H1 (cell line): ENCODE measurements around the gene REG4. TPM values are rescaled to one million over a fixed set of nuclear protein-coding genes. Genes with fewer than 3 reads are reported as not detected.

Experiments
- CTCF ChIA-PET: fragments of 300-600 bp; sonication (Branson Sonifier 250); formaldehyde crosslinking; loops from one replicate; lab custom pipeline; 2021; ENCODE audit not compliant: partially characterized antibody; lab: Charles Lee
- POLR2A ChIA-PET: fragments of 300-600 bp; sonication (Branson Sonifier 250); formaldehyde crosslinking; loops from one replicate; lab custom pipeline; 2021; ENCODE audit warnings: inconsistent platforms; ENCODE audit not compliant: partially characterized antibody; lab: Charles Lee
- DNase-seq, 2 experiments: peaks; one replicate each; pipeline versions ENCODE4 v3.0.0 to v3.0.0-alpha.2; 2010 to 2022; ENCODE audit warnings: low spot score in 2 of 2, low read depth in 1 of 2, mixed read lengths in 1 of 2
- FAIRE-seq: peaks from 2 replicates; lab custom pipeline; 2011; peaks lifted over from hg19 to GRCh38; lab: Jason Lieb, UNC
- H2AFZ ChIP-seq: 2 replicates; pipeline ENCODE4 v1.8.1; 2012; ENCODE audit warnings: low read length, inconsistent platforms
- H2AK5ac ChIP-seq: 2 replicates; pipeline ENCODE4 v1.6.1; 2013; ENCODE audit warnings: low read depth, low read length
- H2BK120ac ChIP-seq: replicated peaks from 2 replicates; pipeline ENCODE3; 2013; ENCODE audit warnings: low read depth, low read length, inconsistent platforms
- H2BK12ac ChIP-seq: 2 replicates; pipeline ENCODE4 v1.6.1; 2013; ENCODE audit warnings: low read depth, low read length
- H2BK15ac ChIP-seq: 2 replicates; pipeline ENCODE4 v1.6.1; 2013; ENCODE audit warnings: low read length
- H2BK20ac ChIP-seq: 2 replicates; pipeline ENCODE4 v1.6.1; 2013; ENCODE audit warnings: low read length
- H2BK5ac ChIP-seq: 2 replicates; pipeline ENCODE4 v1.6.1; 2013; ENCODE audit warnings: low read depth, low read length
- H3K14ac ChIP-seq: 2 replicates; pipeline ENCODE4 v1.6.1; 2013; ENCODE audit warnings: inconsistent platforms; ENCODE audit not compliant: insufficient read length
- H3K18ac ChIP-seq: 2 replicates; pipeline ENCODE4 v1.6.1; 2013; ENCODE audit warnings: low read length; ENCODE audit errors: extremely low read depth
- H3K23ac ChIP-seq: 2 replicates; pipeline ENCODE4 v1.6.1; 2013; ENCODE audit warnings: inconsistent platforms; ENCODE audit not compliant: insufficient read length
- H3K23me2 ChIP-seq: 2 replicates; pipeline ENCODE4 v1.6.1; 2013; ENCODE audit warnings: low read depth, low read length
- H3K27ac ChIP-seq: 2 replicates; pipeline ENCODE4 v1.6.1; 2011; ENCODE audit warnings: low read depth, low read length, inconsistent platforms
- H3K27me3 ChIP-seq, 4 experiments: replicated peaks in 1 of 4; 1 replicate in 1 of 4; 2 replicates in 3 of 4; pipeline versions ENCODE4 v1.6.1 to v1.8.1; 2011 to 2013; ENCODE audit warnings: low read length in 3 of 4, mild to moderate bottlenecking in 3 of 4, inconsistent platforms in 2 of 4, mixed read lengths in 2 of 4, moderate library complexity in 1 of 4; ENCODE audit not compliant: control insufficient read depth in 3 of 4, insufficient read depth in 3 of 4; ENCODE audit errors: extremely low read depth in 1 of 4
- H3K36me3 ChIP-seq, 4 experiments: 2 replicates each; pipeline versions ENCODE4 v1.6.1 to v1.8.1; 2011 to 2013; ENCODE audit warnings: mild to moderate bottlenecking in 4 of 4, low read length in 3 of 4, moderate library complexity in 2 of 4, control low read depth in 1 of 4, inconsistent platforms in 1 of 4; ENCODE audit not compliant: insufficient read depth in 4 of 4, control insufficient read depth in 2 of 4
- H3K4ac ChIP-seq: replicated peaks from 2 replicates; pipeline ENCODE3; 2013; ENCODE audit warnings: low read length, low read depth, mixed read lengths, inconsistent platforms; ENCODE audit not compliant: insufficient read length
- H3K4me1 ChIP-seq, 4 experiments: replicated peaks in 1 of 4; 1 replicate in 1 of 4; 2 replicates in 3 of 4; pipeline versions ENCODE4 v1.6.1 to v1.8.1; 2011 to 2013; ENCODE audit warnings: low read length in 3 of 4, inconsistent platforms in 2 of 4, mixed read lengths in 1 of 4; ENCODE audit not compliant: insufficient read depth in 4 of 4, control insufficient read depth in 3 of 4
- H3K4me2 ChIP-seq, 2 experiments: 2 replicates each; pipeline versions ENCODE4 v1.6.1 to v1.8.1; 2011 to 2013; ENCODE audit warnings: low read depth in 2 of 2, low read length in 2 of 2, control low read depth in 1 of 2, inconsistent platforms in 1 of 2, mild to moderate bottlenecking in 1 of 2; ENCODE audit not compliant: insufficient read depth in 1 of 2
- H3K4me3 ChIP-seq, 4 experiments: fragments of 200-600, 300-600 bp in 1 of 4; sonication (generic), shearing (Covaris generic), sonication (Bioruptor Twin) in 1 of 4; 2 replicates each; pipeline versions ENCODE4 v1.5.1 to v1.8.1; 2011 to 2016; ENCODE audit warnings: low read length in 4 of 4, low read depth in 3 of 4, control low read depth in 2 of 4, inconsistent platforms in 2 of 4, mild to moderate bottlenecking in 2 of 4, mixed read lengths in 1 of 4, moderate library complexity in 1 of 4; ENCODE audit not compliant: insufficient read depth in 2 of 4; ENCODE audit errors: extremely low read depth in 1 of 4
- H3K56ac ChIP-seq: replicated peaks from 2 replicates; pipeline ENCODE3; 2013; ENCODE audit warnings: low read depth, mild to moderate bottlenecking, mixed read lengths, low read length, inconsistent platforms; ENCODE audit not compliant: insufficient read length
- H3K79me1 ChIP-seq: 2 replicates; pipeline ENCODE4 v1.6.1; 2013; ENCODE audit warnings: low read depth, low read length, control low read depth
- H3K79me2 ChIP-seq, 2 experiments: 2 replicates each; pipeline versions ENCODE4 v1.6.1 to v1.8.1; 2012 to 2013; ENCODE audit warnings: low read length in 2 of 2, mild to moderate bottlenecking in 2 of 2, inconsistent platforms in 1 of 2; ENCODE audit not compliant: insufficient read depth in 2 of 2, control insufficient read depth in 1 of 2
- H3K9ac ChIP-seq, 4 experiments: replicated peaks in 1 of 4; 1 replicate in 1 of 4; 2 replicates in 3 of 4; pipeline versions ENCODE4 v1.6.1 to v1.8.1; 2011 to 2013; ENCODE audit warnings: low read depth in 3 of 4, low read length in 3 of 4, control low read depth in 2 of 4, mild to moderate bottlenecking in 2 of 4, moderate library complexity in 2 of 4, inconsistent platforms in 1 of 4; ENCODE audit errors: extremely low read depth in 1 of 4
- H3K9me3 ChIP-seq, 2 experiments: 2 replicates each; pipeline versions ENCODE4 v1.6.1 to v1.8.1; 2012 to 2013; ENCODE audit warnings: mild to moderate bottlenecking in 2 of 2, moderate library complexity in 2 of 2, control low read depth in 1 of 2, inconsistent platforms in 1 of 2, low read depth in 1 of 2, low read length in 1 of 2, mixed read lengths in 1 of 2; ENCODE audit not compliant: insufficient read depth in 2 of 2
- H4K20me1 ChIP-seq, 2 experiments: replicated peaks in 1 of 2; 2 replicates each; pipeline versions ENCODE3 to v1.8.1; 2011 to 2013; ENCODE audit warnings: inconsistent platforms in 2 of 2, low read length in 2 of 2, mild to moderate bottlenecking in 1 of 2; ENCODE audit not compliant: insufficient read depth in 2 of 2, control insufficient read depth in 1 of 2
- H4K5ac ChIP-seq: 2 replicates; pipeline ENCODE4 v1.6.1; 2013; ENCODE audit warnings: low read length, low read depth, mixed read lengths, inconsistent platforms; ENCODE audit not compliant: insufficient read length
- H4K8ac ChIP-seq: 2 replicates; pipeline ENCODE4 v1.8.0; 2013; ENCODE audit warnings: mild to moderate bottlenecking, moderate library complexity, low read length, inconsistent platforms; ENCODE audit not compliant: insufficient read depth; ENCODE audit errors: extremely low read depth
- H4K91ac ChIP-seq: replicated peaks from 2 replicates; pipeline ENCODE3; 2013; ENCODE audit warnings: low read length, mixed read lengths, inconsistent platforms; ENCODE audit not compliant: insufficient read length
- BCL11A ChIP-seq, 2 experiments: IDR thresholded peaks; one replicate each; pipeline ENCODE4 v1.6.1; 2011; ENCODE audit warnings: low read depth in 2 of 2, low read length in 2 of 2, mild to moderate bottlenecking in 2 of 2
- CTBP2 ChIP-seq: IDR thresholded peaks from 2 replicates; pipeline ENCODE4 v1.7.0; 2011; ENCODE audit warnings: borderline replicate concordance, mild to moderate bottlenecking, moderate library complexity, mixed read lengths, low read length; ENCODE audit not compliant: insufficient read depth, insufficient read length
- TEAD4 ChIP-seq: IDR thresholded peaks from 2 replicates; pipeline ENCODE4 v1.6.1; 2012; ENCODE audit warnings: low read depth, low read length, inconsistent platforms, mixed read lengths
- WGBS, 2 experiments: shearing (Covaris generic) in 1 of 2; methylation state at CpG; one replicate each; pipeline versions ENCODE4 v1.1.6 to v1.1.7; 2013 to 2015; ENCODE audit warnings: low lambda C conversion rate in 2 of 2, mixed read lengths in 2 of 2, inconsistent platforms in 1 of 2, low coverage in 1 of 2, missing lambda C conversion rate in 1 of 2; ENCODE audit not compliant: insufficient replicate concordance in 2 of 2, insufficient coverage in 1 of 2, insufficient read length in 1 of 2; ENCODE audit errors: extremely low coverage in 1 of 2, missing lambda C conversion rate in 1 of 2; 5-methylcytosine and 5-hydroxymethylcytosine counted together
- polyA plus RNA-seq, 7 experiments: library from polyadenylated mRNA; depleted of rRNA in 3 of 7; stranded (reverse) in 5 of 7; unstranded in 2 of 7; fragments of >200 nt in 5 of 7; fragments of 200-250 nt in 2 of 7; gene quantifications; 1 replicate in 5 of 7; 2 replicates in 1 of 7; 4 replicates in 1 of 7; pipeline versions ENCODE4 v1.2.1 to v1.2.3, GENCODE V29; 2011 to 2013; ENCODE audit warnings: missing spikeins in 2 of 7, mixed read lengths in 2 of 7
- total RNA-seq: library from RNA; stranded (reverse); fragmentation: NEBNext Ultra II Directional; extraction: Animal tissue kit (Norgen Biotek cat#: 25700); gene quantifications from 2 replicates; pipeline ENCODE4 v1.2.1, GENCODE V29; 2021

The REG4 gene
- total and polyA plus RNA-seq, 2 of the 8 experiments (the other 6 are each of a cell fraction or from before 2014, with no cell fraction given): not detected

- Histone ChIP-seq H3K14ac (no peak overlapping the region), H3K9ac (no peak overlapping the region), H3K27me3 (no peaks in the 10 kb centered on the region), H2BK20ac (no peak overlapping the region), H3K36me3 (no peaks in the 10 kb centered on the region), H2BK12ac (no peak overlapping the region), H3K79me1 (no peaks in the 10 kb centered on the region), H3K79me2 (no peaks in the 10 kb centered on the region), H3K9me3 (no peaks in the 10 kb centered on the region), H3K27ac (no peak overlapping the region), H3K4me2 (no peak overlapping the region), H4K8ac (no peak overlapping the region), H2AK5ac (no peak overlapping the region), H4K91ac (no peak overlapping the region), H3K4ac (no peak overlapping the region), H2BK120ac (no peak overlapping the region), H4K5ac (no peak overlapping the region), H3K23ac (no peak overlapping the region), H3K56ac (no peak overlapping the region), H3K4me3 (no peak overlapping the region), H2BK15ac (no peak overlapping the region), H3K18ac (no peak overlapping the region), H4K20me1 (no peaks in the 10 kb centered on the region), H3K23me2 (no peaks in the 10 kb centered on the region; the same call in 1 of the 2 replicates), H3K4me1 (peaks cover 0 to 3% (median 0%) of the 10 kb centered on the region in 4 experiments; a peak in 1 of 7 replicates), H2AFZ (no peak overlapping the region), H2BK5ac (no peak overlapping the region)
- CTCF ChIA-PET: interaction anchor here (1.5 to 11.9 kb wide), 2 partner anchors 17 to 79 kb away, joined by 4 to 76 read pairs; partner anchors contain the start of gene REG4
- FAIRE-seq: no peak
- POLR2A ChIA-PET: interaction anchor here (0.7 kb wide), 1 partner anchor 50 kb away, joined by 3 read pairs; no protein-coding TSS in a partner anchor
- WGBS, 2 experiments: 88% methylated on average over 4 of the region's 4 CpGs; no CpG with 5 or more reads in 1 of the 2 experiments
- TF ChIP-seq TEAD4: 0 out of 2 replicates have a peak, but pooled peaks have one; percentile 15
- no peak for TF ChIP-seq BCL11A (IDR thresholded peaks at IDR 0.05; ENCODE audit: low read depth in 2 of 2, low read length in 2 of 2)
- TF ChIP-seq CTBP2: no peak
- DNase-seq: peak in 1 of 2 experiments; percentile 17
Measured at GRCh38 chr1:119791377-119791776, 19.9 kb downstream of the REG4 start.
